ENCODE results near the gene AAMP.

DNA sequence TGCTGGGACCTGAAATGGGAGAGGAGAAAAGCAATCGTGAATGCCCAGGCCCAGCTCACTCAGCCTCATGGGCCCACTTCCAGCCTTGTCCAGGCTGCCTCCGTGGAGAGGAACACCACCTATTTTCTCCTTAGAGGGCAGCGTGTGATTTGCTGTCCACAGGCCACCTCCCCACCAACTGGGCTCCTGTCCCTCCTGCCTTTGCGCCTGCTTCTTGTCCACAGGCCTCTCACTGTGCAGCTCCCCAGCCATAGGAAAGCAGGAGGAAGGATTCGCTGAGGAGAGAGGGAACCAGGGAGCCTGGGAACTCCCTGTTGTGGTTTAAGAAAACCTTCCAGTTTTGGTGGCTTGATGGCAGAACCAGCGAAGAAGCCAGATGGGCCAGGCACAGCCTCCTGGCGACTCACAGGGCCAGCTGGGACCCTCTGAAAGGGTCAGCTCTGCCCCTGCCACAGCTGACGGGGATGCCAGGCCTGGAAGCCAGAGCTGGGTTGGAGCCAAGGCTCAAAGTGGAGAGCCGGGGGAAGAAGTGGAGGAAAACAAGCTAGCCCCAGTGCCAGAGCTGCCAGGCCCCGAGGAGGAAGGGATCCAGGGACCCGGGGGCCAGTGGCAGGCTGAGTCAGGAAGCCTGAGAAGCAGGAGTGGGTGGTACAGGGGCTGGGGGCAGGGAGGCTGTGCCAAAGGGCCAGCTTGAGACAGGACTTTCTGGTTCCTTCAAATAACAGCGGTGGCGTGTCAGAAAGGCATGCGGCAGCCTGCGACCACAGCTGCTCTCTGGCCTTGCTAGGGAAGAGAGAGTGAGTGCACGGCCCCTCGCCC, 12.4 kb upstream of the AAMP start:
- TF ChIP-seq, protein P1, sequence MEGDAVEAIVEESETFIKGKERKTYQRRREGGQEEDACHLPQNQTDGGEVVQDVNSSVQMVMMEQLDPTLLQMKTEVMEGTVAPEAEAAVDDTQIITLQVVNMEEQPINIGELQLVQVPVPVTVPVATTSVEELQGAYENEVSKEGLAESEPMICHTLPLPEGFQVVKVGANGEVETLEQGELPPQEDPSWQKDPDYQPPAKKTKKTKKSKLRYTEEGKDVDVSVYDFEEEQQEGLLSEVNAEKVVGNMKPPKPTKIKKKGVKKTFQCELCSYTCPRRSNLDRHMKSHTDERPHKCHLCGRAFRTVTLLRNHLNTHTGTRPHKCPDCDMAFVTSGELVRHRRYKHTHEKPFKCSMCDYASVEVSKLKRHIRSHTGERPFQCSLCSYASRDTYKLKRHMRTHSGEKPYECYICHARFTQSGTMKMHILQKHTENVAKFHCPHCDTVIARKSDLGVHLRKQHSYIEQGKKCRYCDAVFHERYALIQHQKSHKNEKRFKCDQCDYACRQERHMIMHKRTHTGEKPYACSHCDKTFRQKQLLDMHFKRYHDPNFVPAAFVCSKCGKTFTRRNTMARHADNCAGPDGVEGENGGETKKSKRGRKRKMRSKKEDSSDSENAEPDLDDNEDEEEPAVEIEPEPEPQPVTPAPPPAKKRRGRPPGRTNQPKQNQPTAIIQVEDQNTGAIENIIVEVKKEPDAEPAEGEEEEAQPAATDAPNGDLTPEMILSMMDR (conservative IDR thresholded peaks at IDR 0.05) = no peak
- no peak for TF ChIP-seq EZH2 (IDR thresholded peaks at IDR 0.05; ENCODE audit: low read depth)

Measured in PC-9 (cell line).